ENCODE results near the gene MRAS.

- TF ChIP-seq POLR2A (IDR thresholded peaks at IDR 0.05): no peak
- TF ChIP-seq, protein P1, sequence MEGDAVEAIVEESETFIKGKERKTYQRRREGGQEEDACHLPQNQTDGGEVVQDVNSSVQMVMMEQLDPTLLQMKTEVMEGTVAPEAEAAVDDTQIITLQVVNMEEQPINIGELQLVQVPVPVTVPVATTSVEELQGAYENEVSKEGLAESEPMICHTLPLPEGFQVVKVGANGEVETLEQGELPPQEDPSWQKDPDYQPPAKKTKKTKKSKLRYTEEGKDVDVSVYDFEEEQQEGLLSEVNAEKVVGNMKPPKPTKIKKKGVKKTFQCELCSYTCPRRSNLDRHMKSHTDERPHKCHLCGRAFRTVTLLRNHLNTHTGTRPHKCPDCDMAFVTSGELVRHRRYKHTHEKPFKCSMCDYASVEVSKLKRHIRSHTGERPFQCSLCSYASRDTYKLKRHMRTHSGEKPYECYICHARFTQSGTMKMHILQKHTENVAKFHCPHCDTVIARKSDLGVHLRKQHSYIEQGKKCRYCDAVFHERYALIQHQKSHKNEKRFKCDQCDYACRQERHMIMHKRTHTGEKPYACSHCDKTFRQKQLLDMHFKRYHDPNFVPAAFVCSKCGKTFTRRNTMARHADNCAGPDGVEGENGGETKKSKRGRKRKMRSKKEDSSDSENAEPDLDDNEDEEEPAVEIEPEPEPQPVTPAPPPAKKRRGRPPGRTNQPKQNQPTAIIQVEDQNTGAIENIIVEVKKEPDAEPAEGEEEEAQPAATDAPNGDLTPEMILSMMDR (IDR thresholded peaks at IDR 0.05): no peak
- no peak for TF ChIP-seq POLR2AphosphoS5 (IDR thresholded peaks at IDR 0.05)
- no peak for TF ChIP-seq EP300 (IDR thresholded peaks at IDR 0.05)
Observed at GRCh38 chr3:138437281-138437680, 88.9 kb downstream of the MRAS start.

Measured in gastroesophageal sphincter (tissue), 3 donors.